Measurements from ENCODE around the gene ENHO. TPM values are rescaled to one million over a fixed set of nuclear protein-coding genes. Genes with fewer than 3 reads are reported as not detected.

Gene ENHO

DNA sequence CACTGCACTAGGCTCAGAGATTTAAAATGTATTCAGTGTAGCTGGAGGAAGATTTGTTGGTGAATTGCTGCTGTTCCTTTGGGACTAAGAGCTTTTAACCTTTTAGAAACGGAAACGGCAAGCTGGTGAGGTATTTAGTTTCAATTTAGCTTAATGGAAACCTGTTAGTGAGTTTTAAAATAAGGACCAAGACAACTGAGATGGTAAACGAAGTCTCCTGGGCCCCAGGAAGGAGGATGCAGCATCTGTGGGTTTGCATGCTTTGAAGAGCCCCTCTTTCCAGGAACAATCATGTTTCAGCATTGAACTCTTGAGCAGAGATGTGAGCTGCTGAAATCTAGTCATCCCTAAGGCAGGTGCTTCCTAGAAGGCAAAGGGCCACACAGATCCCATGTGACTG, 47.7 kb downstream of the ENHO start:
- H2BK15ac ChIP-seq (ENCODE audit: low read length), result no peak overlapping the region
- H3K18ac ChIP-seq (ENCODE audit: low read length), result no peak overlapping the region
- H3K4ac ChIP-seq (ENCODE audit: low read length), result no peak overlapping the region
- no peaks in the 10 kb centered on the region for H3K9me3 ChIP-seq (replicated peaks in 1 of 2; ENCODE audit: control insufficient read depth in 2 of 2, insufficient read depth in 1 of 2, low read depth in 1 of 2, low read length in 2 of 2)
- no peak overlapping the region for H2AFZ ChIP-seq (ENCODE audit: low read length)
- H3K4me1 ChIP-seq (ENCODE audit: control insufficient read depth in 2 of 2, insufficient read depth in 1 of 2, low read depth in 1 of 2, low read length in 2 of 2), result peaks cover 0 to 15% of the 10 kb centered on the region in 2 donors
- H3K27me3 ChIP-seq (ENCODE audit: control insufficient read depth in 3 of 3, insufficient read depth in 3 of 3, low read depth in 1 of 3, low read length in 3 of 3), result no peaks in the 10 kb centered on the region
- WGBS, 2 donors (ENCODE audit: extremely low coverage in 2 of 2, insufficient read length in 2 of 2, insufficient replicate concordance in 1 of 2), result no CpG with 5 or more reads among the region's 3 CpGs
- H3K4me3 ChIP-seq (ENCODE audit: low read length in 2 of 2), result no peak overlapping the region
- H3K79me1 ChIP-seq (ENCODE audit: low read depth, low read length), result no peaks in the 10 kb centered on the region
- DNase-seq (ENCODE audit: low spot score), result no peak
- H2BK120ac ChIP-seq (ENCODE audit: low read depth, low read length), result no peak overlapping the region
- H2BK12ac ChIP-seq (ENCODE audit: low read length), result no peak overlapping the region
- H3K23ac ChIP-seq (ENCODE audit: low read depth, low read length, poor library complexity), result no peak overlapping the region
- no peaks in the 10 kb centered on the region for H3K36me3 ChIP-seq (replicated peaks in 1 of 2; ENCODE audit: control insufficient read depth in 2 of 2, insufficient read depth in 2 of 2, low read length in 2 of 2)
- no peak overlapping the region for H3K9ac ChIP-seq (ENCODE audit: low read depth, low read length, poor library complexity)
- H2AK5ac ChIP-seq (ENCODE audit: low read depth, low read length), result no peak overlapping the region
- H3K4me2 ChIP-seq (ENCODE audit: insufficient read depth, low read length, poor library complexity, severe bottlenecking), result no peak overlapping the region
- H3K27ac ChIP-seq (replicated peaks; ENCODE audit: low read length), result no peak overlapping the region
- no peak overlapping the region for H2BK5ac ChIP-seq (ENCODE audit: low read length)
- no peak overlapping the region for H4K91ac ChIP-seq (ENCODE audit: low read depth, low read length, poor library complexity)
- H3K14ac ChIP-seq (ENCODE audit: low read length), result no peak overlapping the region
- H4K8ac ChIP-seq (ENCODE audit: low read depth, low read length), result no peak overlapping the region

Small RNA genes within 50 kb of the gene (small RNA-seq; reads per million reads assigned to genes)
- gene RN7SKP24 (ENCODE audit: insufficient read depth), result not detected
